Effector memory CD8-positive, alpha-beta T cell (primary cell): ENCODE measurements around the gene DDX47.
"Not testable (repeated sequence)": the region's sequence is repeated elsewhere in the genome, so short reads cannot be mapped to it uniquely, and the experiment has no call there.

Source experiments
- ATAC-seq: fragments of 150-1000 bp; cut with Tn5 transposase; replicated peaks from 2 replicates; pipeline ENCODE4 v1.10.0; 2021; ENCODE audit warnings: mild to moderate bottlenecking, moderate library complexity
- DNase-seq, 3 experiments: peaks; one replicate each; pipeline ENCODE4 v3.0.0; 2021
- H3K27ac Mint-ChIP-seq, 2 donors: one replicate each; pipeline ENCODE4 v1.8.0; 2022; ENCODE audit warnings: mild to moderate bottlenecking in 2 of 2, mixed read lengths in 2 of 2, moderate library complexity in 2 of 2
- H3K27me3 Mint-ChIP-seq, 2 donors: one replicate each; pipeline ENCODE4 v1.8.0; 2022; ENCODE audit warnings: mixed read lengths in 2 of 2
- H3K36me3 Mint-ChIP-seq: one replicate; pipeline ENCODE4 v1.8.0; 2022; ENCODE audit warnings: mild to moderate bottlenecking, moderate library complexity, mixed read lengths; ENCODE audit not compliant: insufficient read depth
- H3K4me1 Mint-ChIP-seq, 2 donors: one replicate each; pipeline ENCODE4 v1.8.0; 2022; ENCODE audit warnings: low read depth in 2 of 2, mixed read lengths in 2 of 2
- H3K4me3 Mint-ChIP-seq, 2 donors: one replicate each; pipeline ENCODE4 v1.8.0; 2022; ENCODE audit warnings: mild to moderate bottlenecking in 2 of 2, mixed read lengths in 2 of 2, moderate library complexity in 2 of 2
- H3K9me3 Mint-ChIP-seq, 2 donors: one replicate each; pipeline ENCODE4 v1.8.0; 2022; ENCODE audit warnings: mixed read lengths in 2 of 2

Gene DDX47

DNA sequence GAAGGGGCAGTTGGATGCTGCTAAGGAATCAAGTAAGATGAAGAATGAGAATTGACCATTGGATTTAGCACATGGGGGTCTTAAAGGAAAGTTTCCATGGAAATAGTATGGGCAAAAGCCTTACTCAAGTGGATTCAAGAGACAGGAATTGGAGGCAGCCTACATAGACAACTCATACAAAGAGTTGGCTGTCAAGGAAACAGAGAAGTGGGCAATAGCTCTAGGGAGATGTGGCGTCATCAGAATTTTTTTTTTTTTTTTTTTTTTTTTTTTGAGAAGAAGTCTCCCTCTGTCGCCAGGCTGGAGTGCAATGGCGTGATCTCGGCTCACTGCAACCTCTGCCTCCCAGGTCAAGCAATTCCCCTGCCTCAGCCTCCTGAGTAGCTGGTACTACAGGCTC is 11.5 kb upstream of the DDX47 start:
- H3K4me1 Mint-ChIP-seq, result peaks cover 5 to 14% of the 10 kb centered on the region in 2 donors
- not testable (repeated sequence) for H3K36me3 Mint-ChIP-seq, ATAC-seq, H3K9me3 Mint-ChIP-seq, H3K27ac Mint-ChIP-seq, DNase-seq, H3K4me3 Mint-ChIP-seq, H3K27me3 Mint-ChIP-seq

DNA sequence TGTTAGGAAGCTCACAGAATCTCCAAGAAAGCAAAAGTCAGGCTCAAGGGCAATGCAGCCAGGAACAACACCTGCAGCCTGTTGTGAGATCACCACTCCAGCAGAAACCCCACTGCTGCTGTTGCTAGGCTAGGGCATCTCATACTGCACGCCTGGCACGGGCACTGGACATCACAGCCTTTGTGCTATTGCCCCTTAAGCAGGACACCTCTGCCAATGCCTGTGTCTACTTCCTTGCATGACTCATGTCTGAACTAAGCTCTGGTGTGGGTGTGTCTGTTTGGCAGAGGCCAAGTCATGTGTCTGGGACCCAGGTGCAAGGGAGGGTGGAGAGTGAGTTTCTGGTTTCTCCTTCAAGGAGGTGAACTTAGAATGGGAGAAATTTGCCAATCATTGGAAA is 10.0 kb upstream of the DDX47 start:
- Mint-ChIP-seq H3K4me1 (peaks cover 13 to 18% of the 10 kb centered on the region in 2 donors), H3K4me3 (no peak overlapping the region), H3K9me3 (no peaks in the 10 kb centered on the region), H3K27ac (no peak overlapping the region), H3K27me3 (no peaks in the 10 kb centered on the region), H3K36me3 (no peaks in the 10 kb centered on the region)
- ATAC-seq, result peak; percentile 17
- no peak for DNase-seq

DNA sequence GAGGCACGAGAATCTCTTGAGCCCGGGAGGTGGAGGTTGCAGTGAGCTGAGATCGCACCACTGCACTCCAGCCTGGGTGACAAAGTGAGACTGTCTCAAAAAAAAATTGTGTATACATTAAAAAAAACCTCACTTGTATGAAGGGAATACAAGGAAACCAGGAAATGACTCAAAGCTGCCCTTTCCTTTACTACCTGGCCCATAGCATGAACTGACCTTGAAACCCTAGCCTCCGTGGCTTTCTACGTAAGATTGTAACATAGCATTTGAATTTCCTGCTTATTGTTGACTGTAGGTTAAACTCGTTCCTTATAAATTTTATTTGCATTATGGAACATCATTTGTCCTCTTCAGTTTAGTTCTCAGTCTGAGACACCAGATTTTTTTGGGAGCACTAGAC is 9.1 kb upstream of the DDX47 start:
- no peak for ATAC-seq
- Mint-ChIP-seq H3K4me3 (no peak overlapping the region), H3K4me1 (peaks cover 17 to 27% of the 10 kb centered on the region in 2 donors), H3K27me3 (no peaks in the 10 kb centered on the region), H3K36me3 (peaks cover 2% of the 10 kb centered on the region), H3K9me3 (no peaks in the 10 kb centered on the region), H3K27ac (peak overlapping the region in 1 of 2 donors; percentile 99)
- DNase-seq, result no peak

DNA sequence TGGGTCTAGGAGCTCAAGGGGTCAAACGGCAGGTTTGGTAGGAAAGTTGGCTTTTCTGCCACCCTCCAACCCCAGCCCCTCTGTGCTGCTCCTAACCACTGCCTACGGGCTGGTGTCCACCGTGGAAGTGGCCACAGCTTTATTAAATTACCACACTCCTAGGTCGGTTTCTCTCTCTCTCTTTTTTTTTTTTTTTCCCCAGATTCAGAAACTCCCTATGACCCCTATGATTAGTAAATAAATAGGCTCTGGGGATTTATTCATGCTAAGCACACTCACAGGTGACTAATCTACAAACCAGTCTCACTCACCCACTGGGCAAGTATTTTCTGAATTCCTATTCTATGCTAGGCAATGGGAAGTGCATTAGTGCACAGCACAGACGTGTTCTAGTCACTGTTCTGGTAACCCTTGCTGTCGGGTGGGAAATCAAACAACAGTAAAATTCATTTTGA is 8.7 kb upstream of the DDX47 start:
- Mint-ChIP-seq H3K36me3 (peaks cover 3% of the 10 kb centered on the region), H3K4me3 (no peak overlapping the region), H3K27ac (peak overlapping the region in 1 of 2 donors; percentile 99), H3K9me3 (no peaks in the 10 kb centered on the region), H3K4me1 (peaks cover 20 to 30% of the 10 kb centered on the region in 2 donors), H3K27me3 (no peaks in the 10 kb centered on the region)
- DNase-seq (no peak), ATAC-seq (no peak)

DNA sequence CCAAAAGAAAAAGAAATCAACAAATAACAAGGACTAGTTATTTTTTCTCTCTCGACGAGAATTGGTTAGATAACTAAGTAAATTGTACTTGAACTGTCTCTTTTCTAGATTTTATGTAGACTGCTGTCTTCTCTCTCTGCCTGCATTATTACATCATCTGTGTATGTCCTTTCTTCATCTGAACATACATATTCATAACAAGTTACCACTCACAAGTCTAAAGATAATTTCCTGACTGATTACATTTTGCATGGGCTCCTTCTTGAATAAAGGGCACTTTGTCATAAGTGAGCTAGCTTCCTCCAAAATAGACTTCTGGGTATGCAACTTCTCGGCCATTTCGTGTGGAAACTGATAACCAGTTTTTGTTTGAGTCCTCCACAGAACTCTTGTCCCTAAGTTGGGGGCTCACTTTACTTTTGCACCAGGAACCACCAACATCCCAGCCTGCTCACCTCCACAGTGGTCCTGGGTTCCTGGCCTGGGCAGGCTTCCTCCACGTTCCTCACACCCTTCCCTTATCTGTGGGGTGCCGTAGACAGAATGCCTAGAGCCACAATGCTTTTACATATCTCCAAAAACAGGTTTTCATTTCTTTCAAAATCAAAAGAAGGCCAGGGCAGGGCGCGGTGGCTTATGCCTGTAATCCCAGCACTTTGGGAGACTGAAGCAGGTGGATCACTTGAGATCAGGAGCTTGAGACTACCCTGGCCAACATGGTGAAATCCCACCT is 6.2 kb upstream of the DDX47 start:
- H3K4me1 Mint-ChIP-seq, result peaks cover 20 to 30% of the 10 kb centered on the region in 2 donors
- peak overlapping the region; percentile 77 to 99 for H3K27ac Mint-ChIP-seq
- peaks cover 3% of the 10 kb centered on the region for H3K36me3 Mint-ChIP-seq
- ATAC-seq (no peak), DNase-seq (no peak)
- H3K9me3 Mint-ChIP-seq, result no peaks in the 10 kb centered on the region
- no peak overlapping the region for H3K4me3 Mint-ChIP-seq
- H3K27me3 Mint-ChIP-seq, result no peaks in the 10 kb centered on the region

DNA sequence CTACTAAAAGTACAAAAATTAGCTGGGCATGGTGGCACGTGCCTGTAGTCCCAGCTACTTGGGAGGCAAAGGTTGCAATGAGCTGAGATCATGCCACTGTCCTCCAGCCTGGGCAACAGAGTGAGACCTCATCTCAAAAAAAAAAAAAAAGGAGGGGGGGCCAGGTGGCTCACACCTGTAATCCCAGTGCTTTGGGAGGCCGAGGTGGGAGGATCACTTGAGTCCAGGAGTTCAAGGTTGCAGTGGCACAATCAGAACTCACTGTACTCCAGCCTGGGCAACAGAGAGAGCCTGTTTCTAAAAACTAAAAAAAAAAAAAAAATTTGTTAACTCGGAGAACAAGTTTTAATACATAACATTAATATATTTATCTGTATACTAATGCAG is 5.6 kb upstream of the DDX47 start:
- H3K9me3 Mint-ChIP-seq, H3K36me3 Mint-ChIP-seq, ATAC-seq, H3K27me3 Mint-ChIP-seq, DNase-seq: not testable (repeated sequence)
- peak overlapping the region; percentile 77 to 99 for H3K27ac Mint-ChIP-seq
- H3K4me1 Mint-ChIP-seq, result peaks cover 20 to 25% of the 10 kb centered on the region in 2 donors
- peak overlapping the region in 1 of 2 donors; percentile 75 for H3K4me3 Mint-ChIP-seq

DNA sequence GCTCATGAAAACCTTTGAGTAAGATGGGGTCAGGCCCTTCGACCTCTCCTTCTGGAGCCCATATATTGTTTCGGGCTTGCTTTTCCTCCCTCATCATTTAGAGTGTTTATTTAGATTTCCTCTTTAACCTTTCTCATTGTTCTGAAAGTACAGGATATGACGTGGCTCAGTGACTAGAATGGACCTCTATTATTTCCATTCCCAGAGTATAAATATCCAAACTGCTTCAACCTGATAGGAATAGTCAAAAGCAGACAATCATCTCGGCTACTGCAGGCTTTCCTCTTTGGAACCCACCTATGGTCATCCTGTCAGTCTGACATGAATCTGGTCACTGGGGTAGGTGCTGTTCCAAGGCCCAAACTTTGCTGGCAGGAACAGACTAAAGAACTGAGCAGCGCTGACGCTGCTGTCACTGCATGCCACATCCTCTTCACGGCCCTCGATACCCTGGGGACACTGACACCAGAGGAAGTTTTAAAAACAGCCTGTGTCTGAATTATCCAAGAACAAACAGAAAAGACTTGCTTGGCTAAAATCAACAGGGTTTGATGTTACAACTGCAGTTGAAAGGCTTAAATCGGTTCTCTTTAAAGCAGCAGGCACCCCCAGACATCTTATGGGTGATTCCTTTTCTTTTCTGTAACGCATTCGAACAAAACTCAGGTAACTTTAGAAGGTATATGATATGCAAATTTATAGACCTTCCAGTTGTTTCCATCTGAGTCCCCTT is 5.0 kb upstream of the DDX47 start:
- Mint-ChIP-seq H3K27me3 (no peaks in the 10 kb centered on the region), H3K4me1 (peaks cover 22 to 30% of the 10 kb centered on the region in 2 donors), H3K4me3 (peak overlapping the region; percentile 56 to 75), H3K9me3 (no peaks in the 10 kb centered on the region), H3K27ac (peak overlapping the region; percentile 77 to 99), H3K36me3 (peaks cover 3% of the 10 kb centered on the region)
- ATAC-seq (peak; percentile 80), DNase-seq (peak; percentile 37 to 61 (median 41))

DNA sequence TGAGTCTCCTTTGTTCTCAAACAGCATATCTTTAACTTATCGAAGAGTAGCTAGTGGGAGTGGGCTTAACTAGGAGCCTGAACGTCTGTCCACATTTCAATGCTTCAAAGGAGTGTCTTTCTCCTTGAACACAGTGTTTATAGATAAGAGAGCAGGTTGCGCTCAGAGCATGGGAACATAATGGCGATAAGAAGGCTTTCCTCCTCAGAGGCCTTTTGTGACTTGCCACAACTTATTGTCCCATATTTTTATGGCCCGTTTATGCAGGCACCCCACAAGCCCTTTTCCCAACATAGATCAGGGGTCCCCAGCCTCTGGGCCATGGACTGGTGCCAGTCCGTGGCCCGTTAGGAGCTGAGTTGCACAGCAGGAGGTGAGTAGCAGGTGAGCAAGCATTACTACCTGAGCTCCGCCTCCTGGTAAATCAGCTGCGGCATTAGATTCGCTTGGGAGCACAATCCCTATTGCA is 2.6 kb upstream of the DDX47 start:
- Mint-ChIP-seq H3K4me3 (no peak overlapping the region), H3K27ac (no peak overlapping the region), H3K9me3 (no peaks in the 10 kb centered on the region), H3K4me1 (peaks cover 38 to 43% of the 10 kb centered on the region in 2 donors), H3K36me3 (peaks cover 3% of the 10 kb centered on the region), H3K27me3 (no peaks in the 10 kb centered on the region)
- ATAC-seq (no peak), DNase-seq (no peak)

DNA sequence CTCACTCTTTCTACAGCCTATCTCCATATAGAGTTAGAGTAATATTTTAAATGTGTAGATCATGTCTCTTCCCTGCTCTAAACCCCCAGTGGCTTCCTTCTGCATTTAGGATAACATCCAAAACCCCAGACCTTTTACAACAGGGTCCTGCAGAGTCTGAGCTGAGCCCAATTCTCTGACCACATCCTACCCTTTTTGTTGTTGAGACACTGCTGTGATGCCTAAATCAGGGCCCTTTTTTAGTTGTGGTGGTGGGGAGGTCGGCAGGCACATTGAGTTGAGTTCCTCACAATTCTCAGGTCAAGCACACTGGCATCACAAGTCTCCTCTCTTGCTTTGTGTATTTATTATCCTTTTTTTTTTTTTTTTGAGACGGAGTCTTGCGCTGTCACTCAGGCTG is 1.8 kb upstream of the DDX47 start:
- DNase-seq (no peak), ATAC-seq (no peak)
- Mint-ChIP-seq H3K27me3 (no peaks in the 10 kb centered on the region), H3K36me3 (peaks cover 10% of the 10 kb centered on the region), H3K4me1 (peaks cover 46 to 51% of the 10 kb centered on the region in 2 donors), H3K27ac (no peak overlapping the region), H3K4me3 (no peak overlapping the region), H3K9me3 (no peaks in the 10 kb centered on the region)

DNA sequence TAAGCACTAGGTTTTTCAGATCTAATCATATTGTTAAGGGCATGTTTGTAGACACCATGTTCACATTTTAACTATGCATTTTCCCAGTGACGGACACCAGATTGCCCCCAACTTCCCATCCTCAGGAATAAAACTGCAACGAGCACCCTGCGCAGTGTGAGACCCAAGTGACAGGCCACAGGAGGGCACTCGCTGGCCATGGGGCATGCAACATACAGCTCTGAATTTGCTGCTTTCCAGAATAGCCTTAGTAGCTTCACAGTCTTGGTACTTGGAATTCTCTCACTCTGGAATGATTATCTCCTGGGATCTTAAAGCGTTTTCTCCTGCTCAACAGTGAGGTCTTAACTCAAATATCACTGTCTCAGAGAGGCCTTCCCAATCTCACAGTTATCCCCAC is 972 bp upstream of the DDX47 start:
- Mint-ChIP-seq H3K27ac (no peak overlapping the region), H3K27me3 (no peaks in the 10 kb centered on the region), H3K9me3 (no peaks in the 10 kb centered on the region), H3K4me3 (no peak overlapping the region), H3K4me1 (peaks cover 47 to 59% of the 10 kb centered on the region in 2 donors), H3K36me3 (peaks cover 13% of the 10 kb centered on the region)
- DNase-seq (no peak), ATAC-seq (no peak)

DNA sequence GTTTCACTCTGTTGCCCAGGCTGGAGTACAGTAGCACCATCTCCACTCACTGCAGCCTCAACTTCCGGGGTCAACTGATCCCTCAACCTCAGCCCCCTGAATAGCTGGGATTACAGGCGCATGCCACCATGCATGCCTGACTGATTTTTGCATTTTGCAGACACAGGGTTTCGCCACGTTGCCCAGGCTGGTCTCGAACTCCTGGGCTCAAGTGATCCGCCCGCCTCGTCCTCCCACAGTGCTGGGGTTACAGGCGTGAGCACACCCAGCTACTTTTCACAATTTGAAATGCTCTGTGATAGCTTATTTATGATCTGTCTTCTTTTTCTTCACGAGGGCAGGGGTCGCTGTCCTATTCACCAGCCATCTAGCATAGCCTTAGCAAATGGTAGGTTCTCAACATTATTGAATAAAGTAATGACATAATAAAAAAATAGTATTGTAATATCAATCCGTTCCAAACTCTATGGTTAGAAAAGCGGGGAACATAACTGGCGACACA is 477 bp upstream of the DDX47 start:
- ATAC-seq (no peak), DNase-seq (no peak)
- H3K27ac Mint-ChIP-seq, result peak overlapping the region; percentile 99
- no peaks in the 10 kb centered on the region for H3K27me3 Mint-ChIP-seq
- H3K36me3 Mint-ChIP-seq, result peaks cover 13% of the 10 kb centered on the region
- H3K4me3 Mint-ChIP-seq, result peak overlapping the region; percentile 98 to 99
- no peaks in the 10 kb centered on the region for H3K9me3 Mint-ChIP-seq
- peaks cover 43 to 59% of the 10 kb centered on the region in 2 donors for H3K4me1 Mint-ChIP-seq

DNA sequence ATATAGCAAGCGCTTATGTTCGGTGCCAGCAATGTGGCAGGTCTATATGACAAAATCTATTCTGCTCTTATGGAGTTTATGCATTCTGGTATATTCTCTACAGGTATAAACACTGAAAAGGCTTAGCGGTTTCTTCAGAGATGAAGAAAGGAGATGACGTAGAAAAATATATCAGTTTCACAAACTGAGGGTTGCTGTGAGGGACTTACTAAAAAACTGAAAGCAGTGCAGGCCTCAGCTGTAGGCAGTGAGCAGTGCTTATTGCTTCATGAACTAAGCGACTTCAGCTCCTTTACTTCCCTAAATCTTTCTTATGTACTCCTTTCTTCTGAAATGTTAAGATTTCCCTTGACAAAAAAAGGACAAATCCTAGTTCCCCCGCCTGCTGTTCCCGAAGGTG is 4.5 kb downstream of the DDX47 start:
- H3K36me3 Mint-ChIP-seq, result peaks cover 38% of the 10 kb centered on the region
- H3K27ac Mint-ChIP-seq, result no peak overlapping the region
- ATAC-seq (no peak), DNase-seq (no peak)
- no peaks in the 10 kb centered on the region for H3K9me3 Mint-ChIP-seq
- H3K27me3 Mint-ChIP-seq, result no peaks in the 10 kb centered on the region
- peaks cover 45 to 68% of the 10 kb centered on the region in 2 donors for H3K4me1 Mint-ChIP-seq
- H3K4me3 Mint-ChIP-seq, result no peak overlapping the region

DNA sequence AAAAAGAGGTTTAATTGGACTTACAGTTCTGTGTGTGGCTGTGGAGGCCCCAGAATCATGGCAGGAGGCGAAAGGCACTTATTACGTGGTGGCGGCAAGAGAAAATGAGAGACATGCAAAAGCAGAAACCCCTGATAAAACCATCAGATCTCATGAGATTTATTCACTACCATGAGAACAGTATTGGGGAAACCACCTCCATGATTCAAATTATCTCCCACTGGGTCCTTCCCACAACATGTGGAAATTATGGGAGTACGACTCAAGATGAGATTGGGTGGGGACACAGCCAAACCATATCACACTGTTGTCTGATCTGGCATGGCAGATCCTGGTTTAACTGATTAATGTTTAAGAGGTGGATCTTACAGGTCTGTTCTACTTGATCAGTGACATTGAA is 5.6 kb downstream of the DDX47 start:
- no peaks in the 10 kb centered on the region for H3K27me3 Mint-ChIP-seq
- H3K4me1 Mint-ChIP-seq, result peaks cover 35 to 58% of the 10 kb centered on the region in 2 donors
- H3K9me3 Mint-ChIP-seq, result no peaks in the 10 kb centered on the region
- no peak overlapping the region for H3K4me3 Mint-ChIP-seq
- no peak for DNase-seq
- no peak for ATAC-seq
- H3K36me3 Mint-ChIP-seq, result peaks cover 49% of the 10 kb centered on the region
- peak overlapping the region in 1 of 2 donors; percentile 30 for H3K27ac Mint-ChIP-seq
